Measurements from ENCODE around the gene CD46. TPM values are rescaled to one million over a fixed set of nuclear protein-coding genes. Genes with fewer than 3 reads are reported as not detected.
A peak's percentile ranks its signal among the peaks of the same experiment; 100 is the strongest.

Gene CD46
- total RNA-seq, 2 donors from 2014 or later, result 44.9 to 85.4 TPM

- Histone ChIP-seq H3K9me3 (no peaks in the 10 kb centered on the region), H3K27me3 (no peaks in the 10 kb centered on the region), H3K36me3 (no peaks in the 10 kb centered on the region), H3K4me1 (peaks cover 0 to 95% of the 10 kb centered on the region in 2 donors), H3K4me3 (no peak overlapping the region), H3K27ac (peak overlapping the region; percentile 94 to 96)
- peak; percentile 83 to 92 for TF ChIP-seq CTCF (IDR thresholded peaks at IDR 0.05)
- DNase-seq (ENCODE audit: low spot score), result peak; percentile 90
These were observed 76.8 kb downstream of the CD46 start for GRCh38 chr1:207828485-207829158.

GRCh38 chr1:207829576-207829975, 77.7 kb downstream of the CD46 start:
- Histone ChIP-seq H3K4me1 (peaks cover 0 to 97% of the 10 kb centered on the region in 2 donors), H3K27me3 (no peaks in the 10 kb centered on the region)

GRCh38 chr1:207830788-207831187, 78.9 kb downstream of the CD46 start:
- H3K36me3 ChIP-seq, result no peaks in the 10 kb centered on the region
- H3K9me3 ChIP-seq, result no peaks in the 10 kb centered on the region
- H3K27me3 ChIP-seq, result no peaks in the 10 kb centered on the region
- DNase-seq (ENCODE audit: low spot score), result no peak
- H3K4me3 ChIP-seq, result no peak overlapping the region
- H3K4me1 ChIP-seq, result peaks cover 0 to 97% of the 10 kb centered on the region in 2 donors
- H3K27ac ChIP-seq, result peak overlapping the region; percentile 94 to 96
- TF ChIP-seq CTCF (IDR thresholded peaks at IDR 0.05), result no peak

More at GRCh38 chr1:207829576-207829975, 77.7 kb downstream of the CD46 start:
- Histone ChIP-seq H3K36me3 (no peaks in the 10 kb centered on the region), H3K27ac (peak overlapping the region; percentile 94 to 96), H3K9me3 (no peaks in the 10 kb centered on the region), H3K4me3 (no peak overlapping the region)
- no peak for DNase-seq (ENCODE audit: low spot score)
- no peak for TF ChIP-seq CTCF (IDR thresholded peaks at IDR 0.05)

GRCh38 chr1:207831517-207832327, 79.9 kb downstream of the CD46 start:
- Histone ChIP-seq H3K36me3 (no peaks in the 10 kb centered on the region), H3K4me3 (no peak overlapping the region), H3K27me3 (no peaks in the 10 kb centered on the region), H3K4me1 (peaks cover 0 to 97% of the 10 kb centered on the region in 2 donors), H3K27ac (peak overlapping the region; percentile 94 to 96), H3K9me3 (no peaks in the 10 kb centered on the region)
- no peak for DNase-seq (ENCODE audit: low spot score)
- no peak for TF ChIP-seq CTCF (IDR thresholded peaks at IDR 0.05)

GRCh38 chr1:207832796-207833195, 80.9 kb downstream of the CD46 start:
- Histone ChIP-seq H3K9me3 (no peaks in the 10 kb centered on the region), H3K27me3 (no peaks in the 10 kb centered on the region), H3K36me3 (no peaks in the 10 kb centered on the region), H3K4me1 (peaks cover 0 to 99% of the 10 kb centered on the region in 2 donors), H3K4me3 (no peak overlapping the region), H3K27ac (peak overlapping the region; percentile 94 to 96)
- no peak for TF ChIP-seq CTCF (IDR thresholded peaks at IDR 0.05)
- DNase-seq (ENCODE audit: low spot score), result no peak

Data from right atrium auricular region (tissue), 2 donors.